ENCODE measurements around the gene TTC12.

The TTC12 gene

GRCh38 chr11:113351480-113351879 lies 37.1 kb downstream of the TTC12 start:
- in situ Hi-C loops (cut with HindIII; ENCODE audit: low pct_ligation_motif_present, low pct_unique_long_range_greater_than_20kb, low sequenced_read_pairs) = no loop called here
- DNase-seq = no peak

DNA sequence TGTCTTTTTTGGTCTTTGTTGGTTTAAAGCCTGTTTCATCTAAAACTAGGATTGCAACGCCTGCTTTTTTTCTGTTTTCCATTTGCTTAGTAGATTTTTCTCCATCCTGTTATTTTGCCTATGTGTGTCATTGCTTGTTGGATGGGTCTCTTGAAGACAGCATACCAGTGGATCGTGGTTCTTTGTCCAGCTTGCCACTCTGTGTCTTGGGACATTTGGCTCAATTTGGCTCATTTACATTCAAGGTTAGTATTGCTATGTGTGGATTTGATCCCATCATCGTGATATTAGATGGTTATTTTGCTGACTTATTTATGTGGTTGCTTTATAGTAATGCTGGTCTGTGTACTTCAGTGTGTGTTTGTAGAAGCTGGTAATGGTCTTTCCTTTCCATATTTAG lies 41.8 kb downstream of the TTC12 start:
- in situ Hi-C loops (cut with HindIII; ENCODE audit: low pct_ligation_motif_present, low pct_unique_long_range_greater_than_20kb, low sequenced_read_pairs) = no loop called here
- DNase-seq = no peak

DNA sequence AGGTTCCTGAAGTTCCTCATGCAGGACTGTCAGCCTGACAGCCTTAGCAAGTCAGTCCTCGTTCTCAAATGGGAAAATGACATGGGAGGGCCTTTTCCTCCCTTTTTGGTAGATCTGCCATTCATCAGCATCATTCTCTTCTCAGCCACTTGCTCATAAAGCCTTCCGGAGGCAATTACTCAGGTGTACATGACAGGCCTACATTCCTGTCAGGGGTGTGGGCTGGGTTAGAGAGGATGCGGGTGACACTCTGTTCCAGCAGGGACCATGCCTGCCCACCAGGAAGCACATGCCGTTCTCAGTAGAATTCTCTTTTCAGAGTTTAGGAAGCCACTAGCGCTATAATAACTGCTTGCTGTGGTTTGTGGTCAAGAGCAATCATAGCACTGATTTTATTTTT lies 49.0 kb downstream of the TTC12 start:
- in situ Hi-C loops (cut with HindIII; ENCODE audit: low pct_ligation_motif_present, low pct_unique_long_range_greater_than_20kb, low sequenced_read_pairs) = no loop called here
- no peak for DNase-seq

DNA sequence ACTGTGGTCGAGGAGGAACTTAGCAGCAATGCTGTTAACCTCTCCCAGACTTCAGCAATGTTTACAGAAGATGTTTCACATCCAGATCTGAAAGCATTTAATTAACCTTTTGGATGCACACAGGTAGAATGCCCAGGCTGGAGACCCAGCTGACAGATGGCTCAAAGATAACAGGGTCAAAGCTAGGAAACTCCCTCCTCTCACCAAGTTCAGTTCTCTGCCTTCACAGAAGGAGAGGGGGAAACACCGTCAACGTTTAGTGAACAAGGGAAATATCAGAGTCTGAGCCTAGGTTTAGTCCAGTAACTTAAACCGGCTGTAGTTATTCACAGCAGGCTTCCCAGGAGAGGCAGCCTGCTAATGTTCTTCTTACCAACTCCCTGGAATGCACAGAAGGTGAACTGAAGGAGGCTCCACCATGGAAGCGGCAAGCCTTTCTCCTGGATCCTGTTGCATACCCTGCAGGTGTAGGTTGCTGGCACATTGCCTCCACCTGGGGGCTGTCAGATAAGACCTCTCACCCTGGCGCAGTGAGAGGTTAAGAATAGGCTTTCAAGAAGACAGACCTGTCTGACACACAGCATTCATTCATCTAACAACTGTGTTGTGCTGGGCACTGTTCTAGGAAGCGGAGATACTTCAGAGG lies 49.7 kb downstream of the TTC12 start:
- no peak for DNase-seq
- in situ Hi-C loops (cut with HindIII; ENCODE audit: low pct_ligation_motif_present, low pct_unique_long_range_greater_than_20kb, low sequenced_read_pairs) = no loop called here

GRCh38 chr11:113365895-113366294 lies 51.5 kb downstream of the TTC12 start:
- no peak for DNase-seq
- in situ Hi-C loops (cut with HindIII; ENCODE audit: low pct_ligation_motif_present, low pct_unique_long_range_greater_than_20kb, low sequenced_read_pairs) = no loop called here

DNA sequence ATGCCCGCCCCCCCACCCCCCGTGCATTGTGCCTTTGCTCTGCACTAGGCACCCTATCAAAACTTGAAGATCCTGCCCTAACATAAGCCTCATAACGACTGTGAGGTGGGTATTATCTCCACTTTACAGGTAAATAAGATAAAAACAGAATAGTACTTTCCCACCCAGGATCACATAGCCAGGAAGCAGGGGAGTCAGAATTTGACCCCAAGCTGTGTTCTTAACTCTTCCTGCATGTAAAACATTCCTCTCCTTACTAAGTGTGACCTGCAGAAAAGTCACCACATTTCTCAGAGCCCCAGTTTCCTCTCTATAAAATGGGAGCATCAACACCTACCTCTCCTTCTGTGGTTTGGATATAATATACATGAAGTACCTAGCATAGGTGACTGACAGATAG lies 55.0 kb downstream of the TTC12 start:
- in situ Hi-C loops (cut with HindIII; ENCODE audit: low pct_ligation_motif_present, low pct_unique_long_range_greater_than_20kb, low sequenced_read_pairs) = no loop called here
- DNase-seq = no peak

- no peak for DNase-seq
- in situ Hi-C loops (cut with HindIII; ENCODE audit: low pct_ligation_motif_present, low pct_unique_long_range_greater_than_20kb, low sequenced_read_pairs) = no loop called here
These were observed 56.3 kb downstream of the TTC12 start for GRCh38 chr11:113370634-113371033.

DNA sequence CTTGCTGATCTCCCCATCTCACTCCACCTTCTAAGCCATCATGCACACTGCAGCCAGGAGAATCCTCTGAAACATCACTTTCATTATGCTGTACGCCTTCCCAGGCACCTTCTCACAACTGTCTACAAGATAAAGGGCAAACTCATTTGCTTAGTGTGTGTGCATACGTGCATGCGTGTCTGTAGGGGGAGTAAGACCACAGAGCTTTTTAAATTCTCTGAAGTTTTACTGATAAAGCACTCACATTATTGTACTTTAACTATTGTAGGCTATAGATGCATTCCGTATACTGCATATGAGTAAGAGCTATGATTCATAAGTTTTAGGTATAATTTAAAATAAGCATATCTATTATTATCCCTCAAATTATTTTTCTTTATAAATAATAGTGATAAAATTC lies 57.9 kb downstream of the TTC12 start:
- in situ Hi-C loops (cut with HindIII; ENCODE audit: low pct_ligation_motif_present, low pct_unique_long_range_greater_than_20kb, low sequenced_read_pairs) = no loop called here

GRCh38 chr11:113373306-113373705 lies 58.9 kb downstream of the TTC12 start:
- in situ Hi-C loops (cut with HindIII; ENCODE audit: low pct_ligation_motif_present, low pct_unique_long_range_greater_than_20kb, low sequenced_read_pairs) = no loop called here
- DNase-seq = no peak

More for the DNA sequence above, 57.9 kb downstream of the TTC12 start:
- DNase-seq = no peak

- no peak for DNase-seq
- in situ Hi-C loops (cut with HindIII; ENCODE audit: low pct_ligation_motif_present, low pct_unique_long_range_greater_than_20kb, low sequenced_read_pairs) = no loop called here
These were observed 59.7 kb downstream of the TTC12 start for GRCh38 chr11:113373981-113374560.

DNA sequence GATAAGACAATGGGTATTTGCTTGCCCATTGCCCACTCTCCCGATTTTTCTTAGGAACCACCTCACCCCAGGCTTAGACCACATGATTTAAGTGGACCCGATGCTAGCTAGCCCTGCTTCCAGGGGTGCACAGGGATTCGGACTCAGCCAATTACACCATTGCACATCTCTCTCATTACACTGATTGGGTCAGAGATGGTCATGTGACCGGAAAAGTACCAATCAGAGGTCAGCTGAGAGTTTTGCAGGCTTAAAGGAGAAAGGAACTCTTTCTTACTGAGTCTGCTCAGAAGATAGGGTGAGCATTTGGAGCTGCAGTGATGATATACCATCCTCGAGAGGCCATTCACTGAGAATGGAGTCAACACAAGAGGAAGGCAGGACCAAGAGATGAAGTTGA lies 61.0 kb downstream of the TTC12 start:
- no peak for DNase-seq

GRCh38 chr11:113376156-113376555 lies 61.8 kb downstream of the TTC12 start:
- in situ Hi-C loops (cut with HindIII; ENCODE audit: low pct_ligation_motif_present, low pct_unique_long_range_greater_than_20kb, low sequenced_read_pairs) = no loop called here
- no peak for DNase-seq

More for the DNA sequence above, 61.0 kb downstream of the TTC12 start:
- in situ Hi-C loops (cut with HindIII; ENCODE audit: low pct_ligation_motif_present, low pct_unique_long_range_greater_than_20kb, low sequenced_read_pairs) = no loop called here

DNA sequence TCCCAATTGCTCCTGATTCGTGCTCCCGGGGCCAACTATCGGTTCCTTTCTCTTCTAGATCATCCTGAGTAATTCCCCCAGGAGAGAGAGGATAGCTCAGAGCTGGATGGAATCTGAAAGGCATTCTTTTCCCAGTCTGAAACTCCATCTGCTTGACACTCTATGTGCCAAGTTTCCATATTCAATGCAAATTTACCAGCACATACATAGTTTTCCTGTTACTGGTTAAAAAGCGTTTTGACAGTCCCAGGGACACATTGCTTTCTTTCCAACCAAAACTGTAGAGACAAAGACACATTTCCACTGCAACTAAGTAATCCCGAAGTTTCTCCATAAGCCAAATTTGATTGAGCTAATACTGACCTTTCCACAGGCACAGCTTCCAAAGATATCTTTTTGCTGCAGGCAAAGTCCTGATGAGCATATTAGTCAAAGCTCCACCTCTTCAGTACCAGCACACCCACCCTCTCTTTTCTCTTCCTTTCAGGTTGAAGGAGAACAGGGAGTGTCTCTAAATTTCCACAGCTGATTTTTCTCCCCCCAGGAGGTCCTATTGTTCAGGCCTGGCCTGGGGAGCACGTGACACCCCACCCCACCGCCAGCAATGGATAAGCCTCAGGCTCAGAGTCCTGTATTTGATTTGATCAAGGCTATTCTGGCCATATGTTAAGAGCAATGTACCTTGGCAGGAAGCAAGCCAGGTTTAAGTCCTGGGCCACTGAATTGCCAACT lies 63.5 kb downstream of the TTC12 start:
- no peak for DNase-seq
- in situ Hi-C loops (cut with HindIII; ENCODE audit: low pct_ligation_motif_present, low pct_unique_long_range_greater_than_20kb, low sequenced_read_pairs) = no loop called here

DNA sequence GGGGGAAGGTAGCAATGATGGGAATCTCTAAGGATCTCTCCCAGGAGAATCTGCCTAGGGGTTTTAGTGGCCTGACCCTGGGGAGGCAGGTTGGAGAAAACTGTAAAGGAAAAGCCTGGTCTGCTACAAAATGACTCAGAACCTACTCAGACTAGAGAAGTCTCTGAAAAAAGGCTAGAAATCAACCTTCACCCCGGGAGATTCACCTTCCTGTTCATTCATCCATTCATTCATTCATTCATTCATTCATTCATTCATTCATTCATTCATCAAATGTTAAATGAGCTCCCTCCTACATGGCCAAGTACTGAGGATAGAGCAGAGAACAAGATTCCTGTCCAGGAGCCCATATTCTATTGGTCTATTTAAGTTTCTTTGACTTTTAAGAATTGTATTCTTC lies 64.3 kb downstream of the TTC12 start:
- no peak for DNase-seq
- in situ Hi-C loops (cut with HindIII; ENCODE audit: low pct_ligation_motif_present, low pct_unique_long_range_greater_than_20kb, low sequenced_read_pairs) = no loop called here

DNA sequence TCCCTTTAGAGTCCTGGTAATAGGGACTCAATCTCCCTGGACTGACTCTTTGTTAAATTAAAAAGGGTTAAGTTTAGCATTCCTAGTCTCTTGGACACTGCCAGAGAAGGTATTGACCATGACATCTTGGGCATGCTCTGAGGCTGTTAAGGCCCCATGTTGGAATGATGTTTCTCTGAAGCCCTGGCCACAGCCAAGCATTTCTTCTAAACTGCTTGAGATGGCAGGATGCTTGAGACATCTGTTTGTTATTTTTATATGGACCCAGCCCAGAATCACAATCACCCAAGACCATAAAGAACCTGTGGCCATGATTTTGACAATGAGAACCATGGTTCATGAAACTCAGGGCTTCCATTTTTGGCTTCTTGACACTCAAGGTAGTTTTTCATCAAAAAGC lies 67.7 kb downstream of the TTC12 start:
- in situ Hi-C loops (cut with HindIII; ENCODE audit: low pct_ligation_motif_present, low pct_unique_long_range_greater_than_20kb, low sequenced_read_pairs) = no loop called here
- no peak for DNase-seq

- in situ Hi-C loops (cut with HindIII; ENCODE audit: low pct_ligation_motif_present, low pct_unique_long_range_greater_than_20kb, low sequenced_read_pairs) = no loop called here
- peak; percentile 9 for DNase-seq
These were observed 70.2 kb downstream of the TTC12 start for GRCh38 chr11:113384551-113384950.

DNA sequence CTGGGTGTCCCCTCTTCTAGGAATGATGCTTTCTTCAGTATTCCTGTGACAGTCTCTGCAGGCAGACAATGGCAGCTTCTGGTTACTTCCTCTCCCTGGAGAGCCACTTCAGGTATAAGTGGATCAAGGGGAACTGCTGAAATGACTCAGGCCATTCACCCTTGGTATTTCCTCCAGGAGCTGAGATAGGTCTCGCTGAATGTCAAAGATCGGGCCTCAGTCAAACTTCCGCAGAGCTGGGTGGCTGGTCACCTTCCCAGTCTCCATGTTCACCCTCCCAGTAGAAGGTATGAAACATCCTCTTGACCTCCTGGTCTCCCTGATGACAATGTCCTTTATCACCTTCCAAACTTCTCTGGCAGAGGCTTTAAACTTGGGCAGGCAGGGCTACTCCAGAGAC lies 71.4 kb downstream of the TTC12 start:
- DNase-seq = no peak
- in situ Hi-C loops (cut with HindIII; ENCODE audit: low pct_ligation_motif_present, low pct_unique_long_range_greater_than_20kb, low sequenced_read_pairs) = no loop called here

DNA sequence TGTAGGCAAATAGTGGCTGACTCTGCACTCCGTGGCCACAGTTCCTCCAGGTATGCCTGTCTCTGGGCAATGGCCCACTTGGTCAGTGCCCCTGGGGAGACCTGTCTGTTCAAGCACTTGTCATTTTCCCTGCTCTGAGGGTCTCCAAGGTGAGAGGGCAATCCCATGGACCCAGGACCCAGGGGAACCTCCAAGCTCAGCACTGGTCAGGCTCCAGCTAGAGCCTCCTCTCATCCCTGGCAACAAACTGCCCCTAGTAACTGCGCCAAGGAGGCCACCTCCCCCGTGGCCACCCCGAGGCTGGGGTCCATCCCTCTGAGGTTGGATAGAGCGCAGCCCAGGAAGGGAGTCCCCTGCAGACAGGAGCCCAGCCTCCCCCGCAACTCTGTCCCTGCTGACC lies 72.5 kb downstream of the TTC12 start:
- in situ Hi-C loops (cut with HindIII; ENCODE audit: low pct_ligation_motif_present, low pct_unique_long_range_greater_than_20kb, low sequenced_read_pairs) = no loop called here
- DNase-seq = no peak

- DNase-seq = no peak
- in situ Hi-C loops (cut with HindIII; ENCODE audit: low pct_ligation_motif_present, low pct_unique_long_range_greater_than_20kb, low sequenced_read_pairs) = no loop called here
These were observed 73.3 kb downstream of the TTC12 start, which contains the start of gene ANKK1 for GRCh38 chr11:113387605-113388211. Gene ANKK1 (plus strand): TSS chr11:113387779. CDS start chr11:113387885, 106 bp downstream.

All from ACHN (cell line).